Liver (tissue), 9 donors: ENCODE measurements around the gene NSUN4. TPM values are rescaled to one million over a fixed set of nuclear protein-coding genes. Genes with fewer than 3 reads are reported as not detected.

ENCODE experiments used
- DNase-seq: peaks from one replicate; pipeline ENCODE4 v3.0.0-alpha.2; 2017; ENCODE audit warnings: low spot score
- H3K27ac ChIP-seq, 2 donors: one replicate each; pipeline ENCODE4 v1.7.0; 2013; ENCODE audit warnings: inconsistent platforms in 2 of 2, low read length in 2 of 2, control low read depth in 1 of 2, low read depth in 1 of 2, mild to moderate bottlenecking in 1 of 2
- H3K27me3 ChIP-seq, 4 donors: one replicate each; pipeline versions ENCODE4 v1.6.1 to v1.7.0; 2013; ENCODE audit warnings: low read length in 3 of 4, inconsistent platforms in 1 of 4, mild to moderate bottlenecking in 1 of 4, moderate library complexity in 1 of 4; ENCODE audit not compliant: control insufficient read depth in 4 of 4, insufficient read depth in 4 of 4
- H3K36me3 ChIP-seq, 4 donors: one replicate each; pipeline versions ENCODE4 v1.6.1 to v1.7.0; 2013; ENCODE audit warnings: low read length in 3 of 4, mild to moderate bottlenecking in 3 of 4, low read depth in 1 of 4, moderate library complexity in 1 of 4; ENCODE audit not compliant: control insufficient read depth in 4 of 4, insufficient read depth in 3 of 4
- H3K4me1 ChIP-seq, 4 donors: one replicate each; pipeline versions ENCODE4 v1.6.1 to v1.7.0; 2013; ENCODE audit warnings: low read length in 3 of 4, mild to moderate bottlenecking in 3 of 4, moderate library complexity in 1 of 4; ENCODE audit not compliant: control insufficient read depth in 4 of 4, insufficient read depth in 4 of 4
- H3K4me3 ChIP-seq, 3 donors: one replicate each; pipeline versions ENCODE4 v1.6.1 to v1.7.0; 2013; ENCODE audit warnings: low read length in 3 of 3, control low read depth in 1 of 3, low read depth in 1 of 3, mild to moderate bottlenecking in 1 of 3
- H3K9ac ChIP-seq, 2 donors: one replicate each; pipeline ENCODE4 v1.7.0; 2013; ENCODE audit warnings: low read length in 2 of 2, mild to moderate bottlenecking in 2 of 2, moderate library complexity in 2 of 2, control low read depth in 1 of 2, low read depth in 1 of 2
- H3K9me3 ChIP-seq, 4 donors: one replicate each; pipeline versions ENCODE4 v1.6.1 to v1.7.0; 2013; ENCODE audit warnings: low read length in 3 of 4; ENCODE audit not compliant: control insufficient read depth in 4 of 4
- EGR1 ChIP-seq, 2 donors: IDR thresholded peaks; 2 replicates each; pipeline ENCODE4 v1.6.1; 2016 to 2018; ENCODE audit warnings: antibody characterized with exemption in 2 of 2, low read depth in 2 of 2
- FOXA1 ChIP-seq: IDR thresholded peaks from 2 replicates; pipeline ENCODE4 v1.6.1; 2016; ENCODE audit warnings: antibody characterized with exemption
- FOXA2 ChIP-seq: IDR thresholded peaks from 2 replicates; pipeline ENCODE4 v1.6.1; 2016; ENCODE audit warnings: antibody characterized with exemption
- GABPA ChIP-seq, 2 donors: IDR thresholded peaks in 1 of 2; conservative IDR thresholded peaks in 1 of 2; 2 replicates each; pipeline ENCODE4 v1.6.1; 2016; ENCODE audit warnings: antibody characterized with exemption in 2 of 2, mild to moderate bottlenecking in 1 of 2, moderate library complexity in 1 of 2
- HNF4A ChIP-seq, 2 donors: conservative IDR thresholded peaks; 2 replicates each; pipeline ENCODE4 v1.6.1; 2016; ENCODE audit warnings: antibody characterized with exemption in 2 of 2, mild to moderate bottlenecking in 2 of 2
- HNF4G ChIP-seq: IDR thresholded peaks from 2 replicates; pipeline ENCODE4 v1.6.1; 2016; ENCODE audit warnings: antibody characterized with exemption
- JUND ChIP-seq, 2 donors: IDR thresholded peaks; 2 replicates each; pipeline ENCODE4 v1.6.1; 2016; ENCODE audit warnings: antibody characterized with exemption in 2 of 2
- NR2F2 ChIP-seq: IDR thresholded peaks from 2 replicates; pipeline ENCODE4 v1.6.1; 2016; ENCODE audit warnings: antibody characterized with exemption
- RAD21 ChIP-seq, 2 donors: IDR thresholded peaks; 2 replicates each; pipeline ENCODE4 v1.6.1; 2016; ENCODE audit warnings: antibody characterized with exemption in 2 of 2, mild to moderate bottlenecking in 2 of 2
- RXRA ChIP-seq, 2 donors: IDR thresholded peaks; 2 replicates each; pipeline ENCODE4 v1.6.1; 2017 to 2018; ENCODE audit warnings: antibody characterized with exemption in 2 of 2, mild to moderate bottlenecking in 1 of 2
- SP1 ChIP-seq: IDR thresholded peaks from 2 replicates; pipeline ENCODE4 v1.6.1; 2018; ENCODE audit warnings: antibody characterized with exemption, mild to moderate bottlenecking
- YY1 ChIP-seq: IDR thresholded peaks from 2 replicates; pipeline ENCODE4 v1.6.1; 2016; ENCODE audit warnings: antibody characterized with exemption, mild to moderate bottlenecking
- WGBS: extraction: QIAGEN DNeasy Blood & Tissue Kit; methylation state at CpG from one replicate; pipeline ENCODE4 v1.1.7; 2013; 5-methylcytosine and 5-hydroxymethylcytosine counted together
- polyA plus RNA-seq, 2 donors: library from polyadenylated mRNA; stranded (reverse) in 1 of 2; unstranded in 1 of 2; fragments of 200-250 nt in 1 of 2; fragments of >200 nt in 1 of 2; fragmentation: Nextera tagmentation in 1 of 2; extraction: Ambion mirVana in 1 of 2; gene quantifications; one replicate each; pipeline versions ENCODE4 v1.2.1 to v1.2.3, GENCODE V29; 2013 to 2015
- total RNA-seq, 2 donors: library from RNA; depleted of rRNA; stranded (reverse); fragments of >200 nt; gene quantifications; one replicate each; pipeline ENCODE4 v1.2.3, GENCODE V29; 2014
- TF ChIP-seq, protein P1 (sequence below): IDR thresholded peaks from 2 replicates; pipeline ENCODE4 v1.6.1; 2016; ENCODE audit warnings: antibody characterized with exemption, mild to moderate bottlenecking
- TF ChIP-seq, protein P2 (sequence below): fragments of 150-350 bp; IDR thresholded peaks from 2 replicates; pipeline ENCODE4 v1.5.1; 2017; ENCODE audit warnings: improper control_type of control experiment, low read depth, low read length; ENCODE audit not compliant: missing input control
- TF ChIP-seq, protein P3 (sequence below): IDR thresholded peaks from 2 replicates; pipeline ENCODE4 v1.6.1; 2016; ENCODE audit warnings: antibody characterized with exemption
- TF ChIP-seq, protein P4 (sequence below): IDR thresholded peaks from 2 replicates; pipeline ENCODE4 v1.6.1; 2016; ENCODE audit warnings: antibody characterized with exemption
- donor health status: healthy.
- donor health status: healthy.
- donor health status: healthy.
- donor health status: healthy.
- donor health status: healthy.

The NSUN4 gene
- total and polyA plus RNA-seq, 4 donors = 7.0 to 17.2 (median 12.0) TPM

DNA sequence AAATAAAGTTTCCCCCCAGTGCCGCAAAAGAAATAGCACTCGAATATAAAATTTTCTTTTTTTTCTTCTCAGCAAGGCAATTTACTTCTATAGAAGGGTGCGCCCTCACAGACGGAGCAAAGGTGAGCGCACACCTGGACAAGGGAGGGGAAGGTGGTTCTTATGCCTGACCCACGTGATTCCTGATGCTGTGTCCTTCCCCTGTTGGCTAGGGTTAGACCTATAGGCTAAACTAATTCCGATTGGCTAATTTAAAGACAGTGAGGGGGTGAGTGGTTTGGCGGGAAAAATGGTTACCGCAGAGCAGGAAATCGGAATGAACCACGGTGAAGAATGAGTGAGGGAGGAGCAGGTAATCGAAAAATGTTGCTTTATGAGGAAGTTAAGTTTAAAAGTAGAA, 52.9 kb downstream of the NSUN4 start:
- WGBS = 90% methylated on average over 12 of the region's 12 CpGs

DNA sequence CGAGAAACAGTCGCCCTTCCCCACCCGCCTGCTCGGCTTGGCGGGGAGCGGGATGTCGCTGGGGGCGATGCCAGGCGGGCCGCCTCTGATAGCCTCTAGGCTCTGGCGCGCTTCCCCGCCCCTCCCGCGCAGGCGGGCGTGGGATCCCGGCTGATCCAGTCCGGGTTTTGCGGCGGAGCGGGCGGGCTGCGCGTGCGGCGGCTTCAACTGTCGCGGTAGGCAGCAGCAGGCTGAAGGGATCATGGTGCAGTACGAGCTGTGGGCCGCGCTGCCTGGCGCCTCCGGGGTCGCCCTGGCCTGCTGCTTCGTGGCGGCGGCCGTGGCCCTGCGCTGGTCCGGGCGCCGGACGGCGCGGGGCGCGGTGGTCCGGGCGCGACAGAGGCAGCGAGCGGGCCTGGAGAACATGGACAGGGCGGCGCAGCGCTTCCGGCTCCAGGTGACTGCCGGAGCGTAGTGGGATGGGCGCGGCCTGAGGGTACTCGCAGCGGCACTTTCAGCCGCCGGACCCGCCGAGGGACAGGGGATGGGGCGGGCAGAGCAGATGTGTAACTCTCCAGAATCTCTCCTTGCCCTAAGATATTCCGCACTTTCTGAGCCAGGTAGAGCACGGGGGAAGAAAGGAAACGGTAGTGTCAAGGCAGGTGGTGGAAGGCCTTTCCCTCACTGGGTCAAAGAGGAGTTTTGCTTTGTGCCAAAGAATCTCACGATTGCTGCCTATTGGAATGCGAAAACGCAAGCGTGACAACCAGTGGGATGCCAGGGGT, 53.7 kb downstream of the NSUN4 start, which contains the start of gene FAAH:
TSS of gene FAAH (plus strand) at position 210 of the 764 bp plus-strand sequence. CDS start at position 242, 32 bp downstream.
- WGBS = 4% methylated on average over 75 of the region's 75 CpGs
- peak; percentile 64 for DNase-seq
- Histone ChIP-seq H3K27me3 (no peaks in the 10 kb centered on the region), H3K27ac (peak within 1 kb of the TSS; percentile 78 to 86), H3K9ac (peak within 1 kb of the TSS; percentile 12 to 30), H3K4me1 (peaks cover 5 to 19% (median 12%) of the 10 kb centered on the region in 4 donors), H3K9me3 (peaks cover 0 to 6% (median 2%) of the 10 kb centered on the region in 4 donors), H3K4me3 (peak within 1 kb of the TSS; percentile 88 to 89 (median 88)), H3K36me3 (no peaks in the 10 kb centered on the region)
- TF ChIP-seq HNF4G (peak; percentile 72), SP1 (peak; percentile 83), YY1 (peak; percentile 57), GABPA (IDR thresholded peaks at IDR 0.05 in 1 of 2, conservative IDR thresholded peaks at IDR 0.05 in 1 of 2) (peak in 1 of 2 donors; percentile 38), EGR1 (IDR thresholded peaks at IDR 0.05; ENCODE audit: low read depth in 2 of 2) (no peak), FOXA2 (no peak), FOXA1 (no peak), NR2F2 (no peak)
- TF ChIP-seq, protein P1, sequence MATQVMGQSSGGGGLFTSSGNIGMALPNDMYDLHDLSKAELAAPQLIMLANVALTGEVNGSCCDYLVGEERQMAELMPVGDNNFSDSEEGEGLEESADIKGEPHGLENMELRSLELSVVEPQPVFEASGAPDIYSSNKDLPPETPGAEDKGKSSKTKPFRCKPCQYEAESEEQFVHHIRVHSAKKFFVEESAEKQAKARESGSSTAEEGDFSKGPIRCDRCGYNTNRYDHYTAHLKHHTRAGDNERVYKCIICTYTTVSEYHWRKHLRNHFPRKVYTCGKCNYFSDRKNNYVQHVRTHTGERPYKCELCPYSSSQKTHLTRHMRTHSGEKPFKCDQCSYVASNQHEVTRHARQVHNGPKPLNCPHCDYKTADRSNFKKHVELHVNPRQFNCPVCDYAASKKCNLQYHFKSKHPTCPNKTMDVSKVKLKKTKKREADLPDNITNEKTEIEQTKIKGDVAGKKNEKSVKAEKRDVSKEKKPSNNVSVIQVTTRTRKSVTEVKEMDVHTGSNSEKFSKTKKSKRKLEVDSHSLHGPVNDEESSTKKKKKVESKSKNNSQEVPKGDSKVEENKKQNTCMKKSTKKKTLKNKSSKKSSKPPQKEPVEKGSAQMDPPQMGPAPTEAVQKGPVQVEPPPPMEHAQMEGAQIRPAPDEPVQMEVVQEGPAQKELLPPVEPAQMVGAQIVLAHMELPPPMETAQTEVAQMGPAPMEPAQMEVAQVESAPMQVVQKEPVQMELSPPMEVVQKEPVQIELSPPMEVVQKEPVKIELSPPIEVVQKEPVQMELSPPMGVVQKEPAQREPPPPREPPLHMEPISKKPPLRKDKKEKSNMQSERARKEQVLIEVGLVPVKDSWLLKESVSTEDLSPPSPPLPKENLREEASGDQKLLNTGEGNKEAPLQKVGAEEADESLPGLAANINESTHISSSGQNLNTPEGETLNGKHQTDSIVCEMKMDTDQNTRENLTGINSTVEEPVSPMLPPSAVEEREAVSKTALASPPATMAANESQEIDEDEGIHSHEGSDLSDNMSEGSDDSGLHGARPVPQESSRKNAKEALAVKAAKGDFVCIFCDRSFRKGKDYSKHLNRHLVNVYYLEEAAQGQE = no peak
- TF ChIP-seq, protein P2, sequence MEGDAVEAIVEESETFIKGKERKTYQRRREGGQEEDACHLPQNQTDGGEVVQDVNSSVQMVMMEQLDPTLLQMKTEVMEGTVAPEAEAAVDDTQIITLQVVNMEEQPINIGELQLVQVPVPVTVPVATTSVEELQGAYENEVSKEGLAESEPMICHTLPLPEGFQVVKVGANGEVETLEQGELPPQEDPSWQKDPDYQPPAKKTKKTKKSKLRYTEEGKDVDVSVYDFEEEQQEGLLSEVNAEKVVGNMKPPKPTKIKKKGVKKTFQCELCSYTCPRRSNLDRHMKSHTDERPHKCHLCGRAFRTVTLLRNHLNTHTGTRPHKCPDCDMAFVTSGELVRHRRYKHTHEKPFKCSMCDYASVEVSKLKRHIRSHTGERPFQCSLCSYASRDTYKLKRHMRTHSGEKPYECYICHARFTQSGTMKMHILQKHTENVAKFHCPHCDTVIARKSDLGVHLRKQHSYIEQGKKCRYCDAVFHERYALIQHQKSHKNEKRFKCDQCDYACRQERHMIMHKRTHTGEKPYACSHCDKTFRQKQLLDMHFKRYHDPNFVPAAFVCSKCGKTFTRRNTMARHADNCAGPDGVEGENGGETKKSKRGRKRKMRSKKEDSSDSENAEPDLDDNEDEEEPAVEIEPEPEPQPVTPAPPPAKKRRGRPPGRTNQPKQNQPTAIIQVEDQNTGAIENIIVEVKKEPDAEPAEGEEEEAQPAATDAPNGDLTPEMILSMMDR = no peak

More for the DNA sequence above, 52.9 kb downstream of the NSUN4 start:
- Histone ChIP-seq H3K27ac (no peak overlapping the region), H3K9ac (no peak overlapping the region), H3K4me1 (peaks cover 5 to 19% (median 12%) of the 10 kb centered on the region in 4 donors), H3K9me3 (peaks cover 0 to 6% (median 2%) of the 10 kb centered on the region in 4 donors), H3K4me3 (no peak overlapping the region), H3K36me3 (no peaks in the 10 kb centered on the region), H3K27me3 (no peaks in the 10 kb centered on the region)
- TF ChIP-seq, protein P3, sequence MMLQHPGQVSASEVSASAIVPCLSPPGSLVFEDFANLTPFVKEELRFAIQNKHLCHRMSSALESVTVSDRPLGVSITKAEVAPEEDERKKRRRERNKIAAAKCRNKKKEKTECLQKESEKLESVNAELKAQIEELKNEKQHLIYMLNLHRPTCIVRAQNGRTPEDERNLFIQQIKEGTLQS = no peak
- TF ChIP-seq EGR1 (IDR thresholded peaks at IDR 0.05; ENCODE audit: low read depth in 2 of 2) (no peak), FOXA2 (no peak), RAD21 (IDR thresholded peaks at IDR 0.05) (no peak), YY1 (no peak), HNF4G (no peak), FOXA1 (no peak), HNF4A (conservative IDR thresholded peaks at IDR 0.05) (no peak), RXRA (IDR thresholded peaks at IDR 0.05) (no peak), JUND (IDR thresholded peaks at IDR 0.05) (no peak)
- TF ChIP-seq, protein P2 = no peak
- TF ChIP-seq, protein P4, sequence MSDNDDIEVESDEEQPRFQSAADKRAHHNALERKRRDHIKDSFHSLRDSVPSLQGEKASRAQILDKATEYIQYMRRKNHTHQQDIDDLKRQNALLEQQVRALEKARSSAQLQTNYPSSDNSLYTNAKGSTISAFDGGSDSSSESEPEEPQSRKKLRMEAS = no peak
- TF ChIP-seq, protein P1 = no peak
- DNase-seq = no peak
